GM21360 (cell line): Measurements from ENCODE around the gene MSRB3.

Source experiments
- ATAC-seq: cut with Tn5 transposase; IDR thresholded peaks from one replicate; pipeline ENCODE4 v1.9.1; 2021; ENCODE audit warnings: mild to moderate bottlenecking, moderate library complexity; ENCODE audit not compliant: unreplicated experiment

The MSRB3 gene

GRCh38 chr12:65278576-65279368 lies at the start of gene MSRB3:
TSS of gene MSRB3 (plus strand) at chr12:65278683. CDS start at chr12:65308580, 29,897 bp downstream.
- peak; percentile 70 for ATAC-seq

- no peak for ATAC-seq
Measured at GRCh38 chr12:65229441-65229840, 49.0 kb upstream of the MSRB3 start.

GRCh38 chr12:65232476-65233077 lies 45.9 kb upstream of the MSRB3 start:
- no peak for ATAC-seq

- no peak for ATAC-seq
Measured at GRCh38 chr12:65237153-65237552, 41.3 kb upstream of the MSRB3 start.

GRCh38 chr12:65238609-65239008 lies 39.9 kb upstream of the MSRB3 start:
- no peak for ATAC-seq

GRCh38 chr12:65248656-65249633 lies 29.5 kb upstream of the MSRB3 start:
- ATAC-seq: no peak

- no peak for ATAC-seq
Measured at GRCh38 chr12:65252515-65252914, 26.0 kb upstream of the MSRB3 start.

- ATAC-seq: no peak
Measured at GRCh38 chr12:65257986-65258385, 20.5 kb upstream of the MSRB3 start.

GRCh38 chr12:65259501-65259900 lies 19.0 kb upstream of the MSRB3 start:
- ATAC-seq: no peak

GRCh38 chr12:65263777-65264176 lies 14.7 kb upstream of the MSRB3 start:
- ATAC-seq: no peak

GRCh38 chr12:65266408-65266807 lies 12.1 kb upstream of the MSRB3 start:
- no peak for ATAC-seq

GRCh38 chr12:65269603-65270002 lies 8.9 kb upstream of the MSRB3 start:
- no peak for ATAC-seq

- no peak for ATAC-seq
Measured at GRCh38 chr12:65274602-65275272, 3.7 kb upstream of the MSRB3 start.

GRCh38 chr12:65275627-65276026 lies 2.9 kb upstream of the MSRB3 start:
- no peak for ATAC-seq

GRCh38 chr12:65276916-65277530 lies 1.5 kb upstream of the MSRB3 start:
- no peak for ATAC-seq

GRCh38 chr12:65277994-65278575 lies 398 bp upstream of the MSRB3 start:
- no peak for ATAC-seq

GRCh38 chr12:65279369-65280112 lies 1.1 kb downstream of the MSRB3 start:
- peak; percentile 50 for ATAC-seq

GRCh38 chr12:65280306-65280705 lies 1.8 kb downstream of the MSRB3 start:
- ATAC-seq: no peak

GRCh38 chr12:65282840-65283239 lies 4.4 kb downstream of the MSRB3 start:
- no peak for ATAC-seq
